Endothelial cell of umbilical vein (primary cell): ENCODE results near the gene HYAL1. TPM values are rescaled to one million over a fixed set of nuclear protein-coding genes. Genes with fewer than 3 reads are reported as not detected.

Experiments
- BruUV-seq: library from RNA; stranded (reverse); fragments of 400-500 nt; replicated peaks from 2 replicates; lab custom pipeline; 2021; lab: Mats Ljungman, UMichigan
- CTCF ChIA-PET: fragments of 300-600, 350-600 bp; sonication (Branson Sonifier 250); formaldehyde crosslinking; loops from one replicate; lab custom pipeline; 2021; ENCODE audit warnings: antibody characterized with exemption, inconsistent platforms; lab: Charles Lee
- POLR2A ChIA-PET: fragments of 300-600, 350-600 bp; sonication (Branson Sonifier 250); formaldehyde crosslinking; loops from one replicate; lab custom pipeline; 2021; ENCODE audit warnings: antibody characterized with exemption, inconsistent platforms; lab: Charles Lee
- DNase-seq: peaks from one replicate; pipeline ENCODE4 v3.0.0-alpha.2; 2011; ENCODE audit warnings: low read depth, low spot score
- FAIRE-seq: peaks from 2 replicates; lab custom pipeline; 2011; peaks lifted over from hg19 to GRCh38; lab: Jason Lieb, UNC
- H2AFZ ChIP-seq: 2 replicates; pipeline ENCODE4 v1.6.0; 2012; ENCODE audit warnings: low read depth, low read length, control low read depth, inconsistent platforms
- H3K27ac ChIP-seq: 2 replicates; pipeline ENCODE4 v1.5.1; 2011; ENCODE audit warnings: low read depth, mild to moderate bottlenecking, control low read depth, low read length, moderate library complexity; ENCODE audit not compliant: insufficient read depth
- H3K27me3 ChIP-seq, 2 experiments: 2 replicates each; pipeline versions ENCODE4 v1.6.0 to v1.6.1; 2011; ENCODE audit warnings: low read length in 2 of 2, mixed read lengths in 1 of 2; ENCODE audit not compliant: control insufficient read depth in 2 of 2, insufficient read depth in 2 of 2
- H3K36me3 ChIP-seq, 2 experiments: 2 replicates in 1 of 2; 3 replicates in 1 of 2; pipeline ENCODE4 v1.5.1; 2011; ENCODE audit warnings: low read length in 2 of 2, mild to moderate bottlenecking in 1 of 2, moderate library complexity in 1 of 2; ENCODE audit not compliant: control insufficient read depth in 2 of 2, insufficient read depth in 2 of 2; ENCODE audit errors: extremely low read depth in 1 of 2
- H3K4me1 ChIP-seq: 3 replicates; pipeline ENCODE4 v1.5.1; 2011; ENCODE audit warnings: mild to moderate bottlenecking, low read length; ENCODE audit not compliant: control insufficient read depth, insufficient read depth; ENCODE audit errors: extremely low read depth
- H3K4me2 ChIP-seq: 2 replicates; pipeline ENCODE4 v1.6.1; 2011; ENCODE audit warnings: low read length, control low read depth, mixed read lengths; ENCODE audit not compliant: insufficient read depth
- H3K4me3 ChIP-seq, 3 experiments: fragments of 200-600 bp in 1 of 3; sonication (generic), shearing (Covaris generic) in 1 of 3; replicated peaks in 1 of 3; 2 replicates each; pipeline ENCODE4 v1.5.1; 2011 to 2016; ENCODE audit warnings: control low read depth in 3 of 3, low read length in 3 of 3, mild to moderate bottlenecking in 2 of 3, inconsistent platforms in 1 of 3, low read depth in 1 of 3, moderate library complexity in 1 of 3; ENCODE audit not compliant: insufficient read depth in 1 of 3
- H3K79me2 ChIP-seq: 2 replicates; pipeline ENCODE4 v1.6.0; 2012; ENCODE audit warnings: low read length, inconsistent platforms; ENCODE audit not compliant: control insufficient read depth, insufficient read depth
- H3K9ac ChIP-seq: replicated peaks from 2 replicates; pipeline ENCODE3; 2011; ENCODE audit warnings: low read length, control low read depth; ENCODE audit not compliant: insufficient read depth; ENCODE audit errors: extremely low read depth
- H3K9me1 ChIP-seq: replicated peaks from 3 replicates; pipeline ENCODE4 v1.6.0; 2011; ENCODE audit warnings: mild to moderate bottlenecking, low read length; ENCODE audit not compliant: control insufficient read depth, insufficient read depth; ENCODE audit errors: extremely low read depth
- H3K9me3 ChIP-seq: replicated peaks from 2 replicates; pipeline ENCODE4 v1.5.1; 2012; ENCODE audit warnings: low read length, inconsistent platforms; ENCODE audit not compliant: control insufficient read depth, insufficient read depth
- H4K20me1 ChIP-seq: replicated peaks from 2 replicates; pipeline ENCODE3; 2011; ENCODE audit warnings: mild to moderate bottlenecking, low read length; ENCODE audit not compliant: control insufficient read depth, insufficient read depth; ENCODE audit errors: extremely low read depth
- CTCF ChIP-seq, 2 donors: IDR thresholded peaks; 1 replicate in 1 of 2; 2 replicates in 1 of 2; pipeline ENCODE4 v1.5.1; 2011; ENCODE audit warnings: low read length in 2 of 2, mild to moderate bottlenecking in 2 of 2, moderate library complexity in 2 of 2, control low read depth in 1 of 2, inconsistent platforms in 1 of 2, low read depth in 1 of 2; ENCODE audit not compliant: insufficient read depth in 1 of 2; ENCODE audit errors: extremely low read depth in 1 of 2
- EZH2 ChIP-seq: IDR thresholded peaks from 2 replicates; pipeline ENCODE4 v1.6.1; 2012; ENCODE audit warnings: borderline replicate concordance, low read depth, mild to moderate bottlenecking, moderate library complexity, low read length, inconsistent platforms; ENCODE audit not compliant: severe bottlenecking
- FOS ChIP-seq: IDR thresholded peaks from 2 replicates; pipeline ENCODE4 v1.6.1; 2011; ENCODE audit warnings: mild to moderate bottlenecking, low read length, moderate library complexity, borderline replicate concordance; ENCODE audit not compliant: insufficient read depth
- GATA2 ChIP-seq: IDR thresholded peaks from 2 replicates; pipeline ENCODE4 v1.7.0; 2011; ENCODE audit warnings: low read depth, mild to moderate bottlenecking, moderate library complexity, mixed read lengths, low read length; ENCODE audit not compliant: insufficient read length, insufficient read depth
- JUN ChIP-seq: IDR thresholded peaks from 2 replicates; pipeline ENCODE4 v1.6.1; 2011; ENCODE audit warnings: borderline replicate concordance, low read depth; ENCODE audit not compliant: insufficient read length, insufficient read depth
- MYC ChIP-seq: IDR thresholded peaks from one replicate; pipeline ENCODE4 v1.6.1; 2011; ENCODE audit warnings: mild to moderate bottlenecking, low read depth, low read length
- POLR2A ChIP-seq: IDR thresholded peaks from 2 replicates; pipeline ENCODE4 v1.6.1; 2012; ENCODE audit warnings: low read depth, mild to moderate bottlenecking, control low read depth, low read length
- POLR2AphosphoS5 ChIP-seq: IDR thresholded peaks from 2 replicates; pipeline ENCODE4 v1.6.1; 2012; ENCODE audit warnings: low read depth, mild to moderate bottlenecking, control low read depth, low read length, moderate library complexity; ENCODE audit not compliant: insufficient read depth
- dilution Hi-C: fragments of 300-500 bp; cut with MboI; formaldehyde crosslinking; loops from one replicate; pipeline ENCODE4 v1.15.0; 2019; ENCODE audit warnings: low sequenced_read_pairs; ENCODE audit not compliant: extremely low pct_ligation_motif_present
- intact Hi-C: fragments of 100-400 bp; cut with micrococcal nuclease; formaldehyde crosslinking; loops from one replicate; pipeline ENCODE4 v1.10.0; 2022
- polyA plus RNA-seq, 4 experiments: library from polyadenylated mRNA; depleted of rRNA in 3 of 4; stranded (reverse) in 3 of 4; unstranded in 1 of 4; fragments of >200 nt; gene quantifications; 2 replicates each; pipeline versions ENCODE4 v1.2.1 to v1.2.3, GENCODE V29; 2011 to 2012; ENCODE audit warnings: missing spikeins in 1 of 4
- total RNA-seq: library from RNA; stranded (reverse); gene quantifications from 2 replicates; pipeline ENCODE4 v1.2.3, GENCODE V29; 2021
- TF ChIP-seq, protein P1 (sequence below): IDR thresholded peaks from 2 replicates; pipeline ENCODE4 v1.6.1; 2011; ENCODE audit not compliant: insufficient read depth, insufficient read length

The HYAL1 gene
- total and polyA plus RNA-seq, 2 donors (not counting 3 experiments of a cell fraction or from before 2014, with no cell fraction given), result 2.2 to 3.3 TPM

DNA sequence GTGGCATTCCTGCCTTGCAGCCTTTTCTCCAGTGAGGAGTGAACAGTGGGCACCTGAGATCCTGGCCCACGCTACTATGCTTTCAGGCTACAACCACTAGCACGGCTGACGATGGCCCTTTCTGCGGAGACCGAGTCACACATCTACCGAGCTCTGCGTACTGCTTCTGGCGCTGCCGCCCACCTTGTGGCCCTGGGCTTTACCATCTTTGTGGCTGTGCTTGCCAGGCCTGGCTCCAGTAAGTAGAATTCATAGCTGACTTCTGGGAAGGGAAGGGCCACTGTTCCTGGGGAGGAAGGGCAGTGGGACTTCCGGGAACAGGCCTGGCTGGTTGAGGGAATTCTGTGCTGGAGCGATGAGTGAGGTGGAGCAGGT, 47.9 kb upstream of the HYAL1 start:
- H2AFZ ChIP-seq, result no peak overlapping the region
- H3K4me2 ChIP-seq, result peak overlapping the region; percentile 60
- peaks cover 21% of the 10 kb centered on the region for H3K4me1 ChIP-seq
- no peak overlapping the region for H3K27ac ChIP-seq
- no peak for TF ChIP-seq EZH2
- no peak for TF ChIP-seq POLR2A
- TF ChIP-seq GATA2, result no peak
- DNase-seq, result no peak
- dilution Hi-C loops, result no loop called here
- peak overlapping the region in 2 of 3 experiments; percentile 40 to 77 for H3K4me3 ChIP-seq
- peaks cover 14% of the 10 kb centered on the region for H3K79me2 ChIP-seq
- peaks cover 8 to 29% of the 10 kb centered on the region in 2 experiments for H3K36me3 ChIP-seq
- TSS peak; percentile 65 for BruUV-seq
- no peaks in the 10 kb centered on the region for H3K27me3 ChIP-seq
- intact Hi-C loops, result loop anchor here (1.0 kb wide), 1 partner anchor 8 kb away; the partner anchor contains the start of gene TMEM115
- FAIRE-seq, result no peak
- no peaks in the 10 kb centered on the region for H3K9me3 ChIP-seq
- ChIA-PET POLR2A (no interaction called here), CTCF (interaction anchor here (1.3 to 7.7 kb wide), 7 partner anchors 9 to 198 kb away, joined by 4 to 165 read pairs (median 5); partner anchors contain the start of gene TMEM115)
- peaks cover 3% of the 10 kb centered on the region for H4K20me1 ChIP-seq
- H3K9ac ChIP-seq, result no peak overlapping the region
- no peaks in the 10 kb centered on the region for H3K9me1 ChIP-seq

DNA sequence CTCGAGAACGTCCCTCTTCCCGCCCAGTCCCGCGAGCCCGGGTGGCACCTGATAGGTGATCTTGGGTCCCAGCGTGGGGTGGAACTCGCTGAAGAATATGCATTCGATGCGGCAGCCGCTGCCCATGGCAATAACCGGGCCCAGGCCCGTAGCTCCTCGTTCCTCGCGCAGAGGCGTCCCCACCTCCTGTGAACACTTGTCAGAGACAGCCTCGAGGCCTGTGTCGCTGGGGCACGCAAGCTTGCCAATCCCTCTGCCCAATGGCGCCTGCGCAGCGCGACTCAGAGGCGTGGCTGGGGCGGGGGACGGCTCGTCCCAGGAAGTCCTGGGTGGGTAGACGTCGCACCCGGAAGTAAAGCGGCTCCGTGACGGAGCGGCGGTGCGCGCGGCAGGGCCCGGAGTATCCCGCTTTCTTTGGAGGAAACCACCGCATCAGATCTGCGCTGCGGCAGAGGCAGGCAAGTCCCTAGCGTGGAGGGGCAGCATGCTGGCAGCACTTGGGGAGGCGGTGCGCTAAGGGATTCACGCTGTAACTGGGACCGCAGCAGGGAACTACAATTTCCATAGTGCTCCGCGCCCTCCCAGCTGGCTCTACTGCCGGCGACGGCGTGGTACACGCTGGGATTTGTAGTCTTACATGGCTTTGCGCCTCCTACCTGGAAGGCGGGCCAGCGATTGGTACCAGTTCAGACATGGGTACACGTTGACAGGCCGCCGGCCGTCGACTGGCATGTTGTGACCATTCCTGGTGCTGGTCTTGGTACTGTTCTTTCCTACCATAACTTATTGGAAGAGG, 47.4 kb upstream of the HYAL1 start, which contains the start of the genes CYB561D2 and NPRL2:
CYB561D2 (plus strand) TSS at position 336 of the 796 bp plus-strand sequence. CDS start 572 bp downstream, outside the sequence.
NPRL2 (minus strand) TSS at position 249 of the 796 bp plus-strand sequence; CDS start at position 126, 123 bp downstream.
- Histone ChIP-seq H4K20me1 (peaks cover 3% of the 10 kb centered on the region), H3K9me3 (no peaks in the 10 kb centered on the region), H3K27me3 (no peaks in the 10 kb centered on the region), H2AFZ (peak within 1 kb of the TSS; percentile 33), H3K79me2 (peaks cover 9% of the 10 kb centered on the region), H3K4me2 (peak within 1 kb of the TSS; percentile 67), H3K4me1 (peaks cover 16% of the 10 kb centered on the region), H3K27ac (no peak within 1 kb of the TSS), H3K9ac (peak within 1 kb of the TSS; percentile 33), H3K4me3 (peak within 1 kb of the TSS; percentile 19 to 77 (median 40)), H3K9me1 (no peaks in the 10 kb centered on the region), H3K36me3 (peaks cover 8 to 29% of the 10 kb centered on the region in 2 experiments)
- POLR2A ChIA-PET, result interaction anchor here (0.9 kb wide), 1 partner anchor 173 kb away, joined by 3 read pairs; no protein-coding TSS in a partner anchor
- FAIRE-seq (peak; percentile 95), DNase-seq (peak; percentile 95)
- TF ChIP-seq FOS (no peak), POLR2AphosphoS5 (peak; percentile 67), CTCF (IDR thresholded peaks at IDR 0.05; ENCODE audit: extremely low read depth in 1 of 2, insufficient read depth in 1 of 2, low read depth in 1 of 2, low read length in 2 of 2) (no peak), EZH2 (no peak), GATA2 (no peak), POLR2A (peak; percentile 80), MYC (no peak), JUN (no peak)
- TF ChIP-seq, protein P1, sequence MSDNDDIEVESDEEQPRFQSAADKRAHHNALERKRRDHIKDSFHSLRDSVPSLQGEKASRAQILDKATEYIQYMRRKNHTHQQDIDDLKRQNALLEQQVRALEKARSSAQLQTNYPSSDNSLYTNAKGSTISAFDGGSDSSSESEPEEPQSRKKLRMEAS, result no peak
- CTCF ChIA-PET, result interaction anchor here (0.7 to 7.7 kb wide), 10 partner anchors 9 to 261 kb away, joined by 3 to 165 read pairs (median 4); partner anchors contain the start of gene TMEM115
- dilution Hi-C loops, result no loop called here
- intact Hi-C loops, result loop anchor here (1.0 kb wide), 1 partner anchor 9 kb away; the partner anchor contains the start of gene TMEM115
- no TSS peak for BruUV-seq
